ENCODE measurements around the gene LUZP1.

The LUZP1 gene

DNA sequence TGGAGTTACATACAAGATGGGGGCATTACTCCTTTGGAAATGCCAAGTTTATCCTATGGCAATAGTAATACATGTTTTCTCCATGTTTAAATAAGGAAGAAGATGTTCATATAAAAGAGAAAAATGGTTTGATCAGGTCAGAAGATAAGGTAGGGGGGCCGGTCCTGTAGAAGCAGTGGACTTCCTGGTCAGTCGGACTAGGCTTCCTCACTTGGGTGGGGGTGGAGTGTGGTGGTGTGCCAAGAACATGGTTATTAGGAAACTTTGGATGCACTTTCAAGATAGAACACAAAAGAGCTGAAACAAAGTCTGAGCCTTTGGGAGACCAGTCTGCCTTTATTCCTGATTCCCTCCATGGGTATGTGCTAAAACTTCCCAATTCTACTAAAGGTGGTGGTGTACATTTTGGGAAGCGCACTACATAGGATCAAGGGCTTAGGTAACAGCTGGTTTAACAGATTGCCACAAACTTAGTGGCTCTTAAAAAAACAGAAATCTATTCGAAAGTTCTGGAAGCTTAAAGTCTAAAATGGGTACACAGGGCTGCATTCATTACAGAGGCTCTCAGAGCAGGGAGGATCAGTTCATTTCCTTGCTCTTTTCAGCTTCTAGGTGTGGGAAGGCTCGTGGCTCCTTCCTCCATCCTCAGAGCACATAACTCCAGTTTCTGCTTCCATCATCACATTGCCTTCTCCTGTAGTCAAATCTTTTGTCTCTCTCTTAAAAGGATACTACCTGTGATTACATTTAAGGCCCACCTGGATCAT is 84.8 kb downstream of the LUZP1 start:
- DNase-seq (ENCODE audit: low spot score) = no peak

DNA sequence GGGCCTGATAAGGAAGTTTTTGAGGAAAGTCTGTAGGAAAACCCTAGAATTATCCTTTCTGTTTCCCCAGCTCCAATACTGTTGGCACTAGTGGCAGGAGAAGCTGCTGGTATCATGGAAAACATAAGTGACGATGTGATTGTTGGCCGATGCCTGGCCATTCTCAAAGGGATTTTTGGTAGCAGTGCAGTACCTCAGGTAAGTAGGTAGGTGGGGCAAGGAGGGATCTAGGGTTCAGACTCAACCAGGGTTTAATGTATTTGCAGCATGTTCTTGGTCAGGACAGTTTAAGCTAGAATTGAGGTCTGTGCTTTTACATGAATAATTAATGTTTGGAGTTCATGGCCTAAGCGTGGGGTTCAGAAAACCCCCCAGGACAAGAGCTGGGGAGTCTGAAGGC is 87.3 kb downstream of the LUZP1 start:
- DNase-seq (ENCODE audit: low spot score) = no peak

DNA sequence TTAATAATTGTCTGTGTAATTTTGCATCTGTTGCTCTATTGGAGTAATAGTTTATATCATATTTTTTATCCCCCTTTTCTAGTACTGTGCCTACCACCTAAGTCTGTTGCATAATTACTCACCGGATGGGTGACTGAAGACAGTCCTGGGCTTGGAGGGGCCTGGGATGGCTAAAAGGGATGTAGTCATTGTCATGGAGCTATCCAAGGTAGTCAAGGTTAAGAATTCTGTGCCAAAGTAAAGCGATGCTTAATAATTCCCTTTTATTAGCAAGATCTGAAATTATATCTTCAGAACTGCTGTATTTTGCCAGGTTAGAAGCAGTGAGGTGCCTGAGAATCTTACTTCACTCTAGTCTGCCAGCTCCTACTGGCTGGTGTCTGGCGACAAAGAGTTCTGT is 87.8 kb downstream of the LUZP1 start:
- no peak for DNase-seq (ENCODE audit: low spot score)

DNA sequence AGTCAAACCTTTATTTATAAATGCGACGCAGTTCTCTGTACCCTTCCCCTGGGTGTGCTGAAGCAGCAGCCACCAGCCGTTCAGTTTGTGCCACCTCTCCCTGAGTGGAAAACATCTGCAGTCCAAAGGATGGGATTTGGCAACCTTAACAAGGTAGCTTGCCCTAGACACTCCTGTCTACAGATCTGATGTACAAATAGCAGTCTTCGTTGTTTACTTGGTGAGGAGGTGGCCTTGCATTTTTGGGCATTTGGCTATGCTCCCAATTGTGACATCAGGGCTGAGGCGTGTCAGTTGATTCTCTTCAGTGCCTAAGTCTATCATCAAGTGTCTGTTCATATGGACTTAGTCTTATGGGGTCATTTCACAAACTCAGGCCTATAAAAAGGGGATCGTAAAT is 89.6 kb downstream of the LUZP1 start:
- no peak for DNase-seq (ENCODE audit: low spot score)

DNA sequence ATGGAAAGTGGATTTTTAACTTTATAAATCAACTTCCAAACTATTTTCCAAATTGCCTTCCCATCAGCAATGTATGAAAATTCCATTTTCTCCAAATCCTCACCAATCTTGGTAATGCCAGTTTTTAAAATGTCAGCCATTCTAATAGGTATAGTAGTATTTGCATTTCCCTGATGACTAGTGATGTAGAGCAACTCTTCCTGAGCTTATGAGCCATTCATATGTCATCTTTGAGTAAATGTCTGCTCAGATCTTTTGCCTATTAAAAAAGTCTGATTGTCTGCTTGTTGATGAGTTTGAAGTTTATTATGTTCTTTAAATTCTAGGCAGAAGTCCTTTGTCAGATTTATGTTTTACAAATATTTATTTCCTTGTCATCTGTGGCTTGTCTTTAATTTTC is 94.6 kb downstream of the LUZP1 start:
- no peak for DNase-seq (ENCODE audit: low spot score)

DNA sequence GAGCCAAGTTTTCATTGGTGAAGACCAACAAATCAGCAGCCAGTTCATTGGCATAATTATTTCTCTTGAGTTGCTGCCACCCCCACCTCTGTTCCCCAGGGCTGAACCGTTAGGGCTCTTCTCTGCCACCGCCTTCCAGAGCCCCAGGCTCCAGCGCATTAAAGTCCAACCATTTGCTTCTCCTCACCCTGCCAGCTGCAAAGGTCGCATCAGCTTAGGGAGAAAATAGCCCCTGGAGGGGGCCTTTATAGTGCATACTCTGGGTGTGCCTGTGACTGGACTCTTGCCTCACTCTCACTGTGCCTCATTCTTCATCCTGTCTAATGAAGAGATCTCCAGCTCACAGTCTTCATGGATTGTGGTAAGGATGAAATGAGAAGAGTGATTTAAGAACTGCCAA is 99.0 kb downstream of the LUZP1 start:
- DNase-seq (ENCODE audit: low spot score) = no peak

DNA sequence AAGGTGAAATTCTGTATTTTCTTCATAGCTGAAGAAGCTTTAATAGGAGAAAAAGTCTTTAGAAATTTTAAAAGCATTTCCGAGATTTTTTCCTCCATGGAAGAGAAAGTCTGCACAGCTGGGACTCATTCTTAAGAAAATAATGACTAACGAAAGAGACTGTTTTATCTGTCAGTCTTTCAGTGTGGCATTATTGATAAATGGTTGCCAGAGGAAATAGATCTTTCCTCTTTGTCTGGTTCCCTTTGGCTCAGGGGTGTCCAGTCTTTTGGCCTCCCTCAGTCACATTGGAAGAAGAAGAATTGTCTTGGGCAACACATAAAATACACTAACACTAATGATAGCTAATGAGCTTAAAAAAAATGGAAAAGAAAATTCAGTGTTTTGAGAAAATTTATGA is 99.5 kb downstream of the LUZP1 start:
- DNase-seq (ENCODE audit: low spot score) = no peak

DNA sequence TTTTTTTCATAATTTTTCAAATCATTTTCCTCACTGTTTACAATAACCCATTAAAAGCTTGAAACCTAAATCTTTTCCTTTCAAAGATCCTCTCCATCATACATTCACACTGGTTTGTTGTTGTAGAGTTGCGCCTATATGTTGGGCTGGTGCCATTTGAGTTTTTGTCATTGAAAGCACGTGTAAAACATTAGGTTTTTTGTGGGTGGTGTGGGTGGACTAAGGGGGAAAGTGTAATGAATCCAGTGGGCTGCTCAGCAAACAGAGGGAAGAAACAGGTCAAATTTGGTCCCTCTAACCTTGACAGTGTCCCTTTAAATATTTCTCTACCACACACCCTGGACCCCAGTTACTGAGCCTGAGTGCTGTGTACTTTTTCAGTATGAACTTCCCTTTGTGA is 102.6 kb downstream of the LUZP1 start:
- DNase-seq (ENCODE audit: low spot score) = no peak

DNA sequence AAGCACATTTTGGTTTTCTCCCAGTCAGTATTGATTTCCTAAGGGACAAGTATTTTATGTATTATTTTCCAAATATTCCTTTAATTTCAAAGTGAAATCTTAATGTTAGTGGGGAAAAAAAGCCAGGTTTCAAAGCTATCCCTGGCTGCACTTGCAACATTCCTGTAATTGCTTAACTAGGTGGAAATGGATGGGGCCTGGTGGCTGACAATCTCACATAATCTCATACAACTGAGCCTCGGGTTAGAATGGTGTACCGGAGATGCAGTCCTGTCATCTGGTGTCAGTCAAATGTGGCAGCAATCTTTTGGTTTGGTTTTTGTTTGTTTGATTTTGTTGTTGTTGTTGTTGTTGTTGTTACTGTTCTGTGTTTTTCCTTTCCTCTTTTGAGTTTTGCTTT is 103.3 kb downstream of the LUZP1 start:
- no peak for DNase-seq (ENCODE audit: low spot score)

DNA sequence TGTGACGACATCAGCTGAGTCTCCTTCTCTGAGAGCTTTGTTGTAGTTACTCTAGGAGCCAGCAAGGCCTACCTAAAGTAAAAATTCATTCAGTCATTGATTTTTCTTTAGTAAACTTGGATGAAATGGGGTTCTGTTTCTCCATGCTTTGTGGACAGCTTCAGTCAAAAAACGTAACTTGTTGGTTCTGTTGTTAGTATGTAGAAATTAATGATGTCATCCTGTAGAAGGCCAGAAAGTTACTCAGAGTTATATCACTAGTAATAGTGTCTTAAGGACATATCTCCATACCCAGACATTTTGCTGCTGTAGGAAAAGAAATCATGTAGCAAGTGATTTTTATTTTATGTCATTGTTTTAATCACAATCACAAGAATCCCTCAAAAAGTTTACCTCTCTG is 106.4 kb downstream of the LUZP1 start:
- no peak for DNase-seq (ENCODE audit: low spot score)

DNA sequence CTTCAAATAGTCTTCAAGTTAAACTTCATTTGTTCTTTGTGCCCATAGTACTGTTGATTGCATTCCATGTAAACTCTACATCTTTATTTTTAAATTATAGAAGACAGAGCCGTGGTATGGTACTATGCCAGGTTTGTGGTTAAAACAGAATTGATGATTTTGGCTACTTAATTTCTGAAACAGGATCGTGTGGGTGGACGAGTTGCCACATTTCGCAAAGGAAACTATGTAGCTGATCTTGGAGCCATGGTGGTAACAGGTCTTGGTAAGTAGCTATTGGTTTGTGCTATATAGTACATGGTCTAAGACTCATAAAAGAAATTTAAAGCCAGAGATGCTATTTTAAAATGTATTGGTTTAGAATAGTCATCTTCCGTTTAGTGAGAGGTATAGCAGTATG is 111.4 kb downstream of the LUZP1 start:
- DNase-seq (ENCODE audit: low spot score) = no peak

DNA sequence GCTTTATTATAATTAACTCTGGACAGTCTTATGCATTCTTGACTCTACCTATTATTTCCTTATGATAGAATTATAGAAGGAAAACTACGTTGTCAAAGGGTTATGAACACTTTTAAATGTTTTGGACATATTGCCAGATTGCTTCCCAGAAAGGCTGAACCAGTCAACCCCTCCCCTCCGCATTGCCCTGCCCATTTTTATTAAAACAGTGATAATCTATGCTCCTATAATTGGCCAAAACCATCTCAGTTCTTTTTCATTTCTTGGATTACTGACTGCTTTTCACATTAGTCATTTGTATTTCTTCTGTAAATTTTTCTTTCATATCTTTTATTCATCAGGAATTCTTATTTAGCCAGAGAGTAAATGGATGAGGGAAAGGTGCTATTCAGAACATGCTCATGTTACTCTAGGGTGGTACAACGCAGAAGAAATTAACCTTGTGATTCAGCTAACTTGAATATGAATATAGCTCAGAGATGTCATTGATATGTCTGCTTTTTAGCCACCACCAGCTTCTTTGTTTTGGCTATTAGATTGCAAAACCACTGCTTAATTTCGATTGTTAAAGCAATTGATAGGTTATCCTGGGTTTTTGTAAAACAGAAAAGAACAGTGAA is 117.3 kb downstream of the LUZP1 start:
- DNase-seq (ENCODE audit: low spot score) = no peak

DNA sequence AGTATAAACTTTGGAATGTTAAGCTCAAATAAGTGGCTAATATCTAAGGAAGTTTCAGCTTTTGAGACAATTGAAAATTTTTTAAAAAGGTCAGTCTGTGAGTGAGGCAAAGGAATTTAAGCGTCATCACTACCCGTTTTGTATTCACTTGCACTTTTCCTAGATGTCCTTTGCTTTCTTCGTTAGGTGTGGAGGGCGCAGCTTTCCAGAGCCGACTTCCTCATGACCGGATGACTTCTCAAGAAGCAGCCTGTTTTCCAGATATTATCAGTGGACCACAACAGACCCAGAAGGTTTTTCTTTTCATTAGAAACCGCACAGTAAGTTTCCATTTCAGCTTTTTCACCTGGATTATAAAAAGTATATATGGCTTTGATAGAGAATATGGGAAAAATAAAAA is 118.5 kb downstream of the LUZP1 start:
- no peak for DNase-seq (ENCODE audit: low spot score)

DNA sequence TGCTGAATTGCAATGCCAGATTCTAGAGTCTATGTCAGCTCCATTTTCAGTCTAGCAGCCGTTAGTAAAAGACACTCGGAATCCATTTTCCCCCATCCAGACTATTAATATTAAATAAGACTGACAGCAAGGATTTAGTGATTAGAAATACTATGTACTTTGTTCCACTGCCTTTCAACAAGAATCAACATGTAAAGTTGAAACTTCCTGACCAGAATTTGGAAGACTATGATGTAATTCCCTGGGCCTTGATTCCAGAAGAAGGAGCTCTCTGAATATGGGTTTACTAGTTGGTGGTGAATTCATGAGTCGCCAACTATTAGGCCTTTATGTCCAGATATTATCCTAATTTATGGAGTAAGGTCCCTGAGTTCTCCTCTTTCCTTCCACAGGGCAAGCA is 124.6 kb downstream of the LUZP1 start:
- DNase-seq (ENCODE audit: low spot score) = no peak

DNA sequence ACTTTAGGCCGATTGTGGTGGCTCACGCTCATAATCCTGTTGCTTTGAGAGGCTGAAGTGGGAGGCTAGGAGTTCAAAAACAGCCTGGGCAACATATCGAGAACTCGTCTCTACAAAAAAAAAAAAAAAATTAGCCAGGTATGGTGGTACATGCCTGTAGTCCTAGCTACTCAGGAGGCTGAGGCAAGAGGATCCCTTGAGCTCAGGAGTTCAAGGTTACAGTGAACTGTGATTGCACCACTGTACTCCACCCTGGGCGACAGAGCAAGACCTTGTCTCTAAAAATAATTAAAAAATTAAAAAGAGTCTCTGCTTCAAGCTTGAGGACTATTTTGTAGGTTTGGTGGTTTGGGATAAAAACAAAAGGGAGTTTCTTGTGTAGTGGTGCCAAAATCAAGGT is 128.1 kb downstream of the LUZP1 start:
- DNase-seq (ENCODE audit: low spot score) = no peak

DNA sequence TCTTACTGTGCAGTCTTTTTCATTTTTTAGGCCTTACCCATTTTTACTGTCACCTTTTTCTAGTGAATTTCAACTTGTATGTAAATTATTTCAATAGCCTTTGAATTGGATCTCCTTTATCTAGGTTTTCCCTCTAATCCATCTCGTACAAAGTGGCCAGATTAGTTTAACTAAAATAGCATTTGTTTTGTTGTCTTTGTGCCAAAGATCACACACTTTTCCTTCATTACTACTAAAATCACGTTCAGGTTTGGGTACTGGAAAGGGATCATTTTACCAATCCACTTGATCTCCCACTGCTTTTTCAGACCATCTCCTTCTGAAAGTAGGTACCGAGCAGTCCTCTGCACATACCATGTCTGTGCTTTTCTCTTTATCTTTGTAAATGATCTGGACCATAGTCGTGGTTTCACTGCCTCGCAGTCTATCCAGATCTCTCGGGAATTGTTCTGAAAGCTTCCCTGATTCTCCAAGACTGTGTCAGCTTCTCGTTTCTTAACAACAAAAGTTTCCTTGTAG is 129.3 kb downstream of the LUZP1 start:
- DNase-seq (ENCODE audit: low spot score) = no peak

DNA sequence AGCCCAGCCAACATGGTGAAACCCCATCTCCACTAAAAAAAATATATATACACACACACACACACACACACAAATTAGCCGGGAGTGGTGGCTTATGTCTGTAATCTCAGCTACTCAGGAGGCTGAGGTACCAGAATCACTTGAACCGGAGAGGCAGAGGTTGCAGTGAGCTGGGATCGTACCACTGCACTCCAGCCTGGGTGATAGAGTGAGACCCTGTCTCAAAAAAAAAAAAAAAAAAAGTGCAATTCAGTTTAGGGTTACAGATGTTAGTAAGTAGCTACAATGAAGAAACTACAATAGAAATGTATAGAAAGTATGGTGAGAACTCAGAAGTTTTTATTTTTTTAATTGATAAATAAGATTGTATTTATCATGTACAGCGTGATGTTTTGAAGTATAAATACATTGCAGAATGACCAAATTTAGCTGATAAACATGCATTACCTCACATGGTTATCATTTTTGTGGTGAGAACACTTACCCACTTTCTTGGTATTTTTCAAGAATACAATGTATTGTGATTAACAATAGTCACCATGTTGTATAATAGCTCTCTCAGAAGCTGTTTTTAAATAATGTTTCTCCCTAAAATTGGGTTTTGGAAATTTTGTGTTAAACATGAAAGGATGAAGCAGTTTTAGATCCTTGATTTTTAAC is 131.4 kb downstream of the LUZP1 start:
- DNase-seq (ENCODE audit: low spot score) = no peak

DNA sequence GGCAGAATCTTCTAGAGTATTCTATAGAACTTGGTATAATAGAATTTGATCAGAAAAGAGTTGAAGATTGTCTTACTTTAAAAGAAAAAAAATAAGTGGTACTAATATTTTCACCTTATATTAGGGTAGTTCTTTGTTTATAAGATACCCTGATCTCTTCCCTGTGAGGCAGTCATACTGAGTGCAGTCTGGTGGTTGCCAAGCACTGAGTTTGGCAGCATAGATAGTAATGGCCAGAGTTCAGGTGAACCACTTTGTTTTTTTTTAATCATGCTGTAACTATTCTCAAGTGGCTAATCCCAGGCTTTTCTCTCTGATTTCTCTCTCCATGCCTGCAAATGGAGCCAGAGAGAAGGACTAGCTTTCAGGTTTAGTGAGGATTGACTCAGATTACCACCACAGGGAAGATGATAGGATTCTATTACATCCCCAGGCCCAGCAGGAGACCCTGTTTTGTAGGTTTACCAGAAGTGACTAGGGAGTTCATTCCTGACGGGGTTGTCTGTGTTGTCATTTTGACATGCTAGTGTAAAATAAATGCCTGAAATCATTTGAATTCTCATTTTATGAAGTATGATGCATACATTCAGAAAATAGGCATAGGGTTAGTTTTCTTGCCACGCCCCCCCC is 132.7 kb downstream of the LUZP1 start:
- no peak for DNase-seq (ENCODE audit: low spot score)

Data from LoVo (cell line).